GM10266 (cell line): ENCODE measurements around the gene NACC2.
"Not testable (repeated sequence)": the region's sequence is repeated elsewhere in the genome, so short reads cannot be mapped to it uniquely, and the experiment has no call there.

Source experiments
- DNase-seq: peaks from one replicate; pipeline ENCODE4 v3.0.0; 2012; ENCODE audit errors: extremely low spot score
- TF ChIP-seq, protein P1 (sequence below): IDR thresholded peaks from 2 replicates; pipeline ENCODE4 v1.5.1; 2012; ENCODE audit warnings: mild to moderate bottlenecking, low read depth; ENCODE audit not compliant: control insufficient read depth, insufficient read depth; ENCODE audit errors: missing control alignments

The NACC2 gene

DNA sequence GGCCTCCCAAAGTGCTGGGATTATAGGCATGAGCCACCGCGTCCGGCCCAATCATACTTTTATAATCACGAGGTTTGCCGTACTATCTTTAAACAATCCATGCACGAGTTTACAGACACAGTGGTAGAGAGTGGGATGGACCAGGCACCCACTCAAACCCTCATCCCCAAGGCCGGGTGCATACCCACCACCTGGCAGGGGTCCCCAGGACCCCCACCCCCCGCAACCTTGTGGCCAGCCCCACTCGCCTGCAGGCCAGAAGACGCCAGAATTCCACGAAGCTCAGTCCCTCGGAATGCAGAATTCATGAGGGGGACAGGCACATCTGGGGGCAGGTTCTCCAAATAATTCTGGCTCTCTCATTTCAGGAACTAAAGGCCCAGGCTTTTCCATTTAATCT is 17.1 kb downstream of the NACC2 start:
- DNase-seq, result no peak
- TF ChIP-seq, protein P1, sequence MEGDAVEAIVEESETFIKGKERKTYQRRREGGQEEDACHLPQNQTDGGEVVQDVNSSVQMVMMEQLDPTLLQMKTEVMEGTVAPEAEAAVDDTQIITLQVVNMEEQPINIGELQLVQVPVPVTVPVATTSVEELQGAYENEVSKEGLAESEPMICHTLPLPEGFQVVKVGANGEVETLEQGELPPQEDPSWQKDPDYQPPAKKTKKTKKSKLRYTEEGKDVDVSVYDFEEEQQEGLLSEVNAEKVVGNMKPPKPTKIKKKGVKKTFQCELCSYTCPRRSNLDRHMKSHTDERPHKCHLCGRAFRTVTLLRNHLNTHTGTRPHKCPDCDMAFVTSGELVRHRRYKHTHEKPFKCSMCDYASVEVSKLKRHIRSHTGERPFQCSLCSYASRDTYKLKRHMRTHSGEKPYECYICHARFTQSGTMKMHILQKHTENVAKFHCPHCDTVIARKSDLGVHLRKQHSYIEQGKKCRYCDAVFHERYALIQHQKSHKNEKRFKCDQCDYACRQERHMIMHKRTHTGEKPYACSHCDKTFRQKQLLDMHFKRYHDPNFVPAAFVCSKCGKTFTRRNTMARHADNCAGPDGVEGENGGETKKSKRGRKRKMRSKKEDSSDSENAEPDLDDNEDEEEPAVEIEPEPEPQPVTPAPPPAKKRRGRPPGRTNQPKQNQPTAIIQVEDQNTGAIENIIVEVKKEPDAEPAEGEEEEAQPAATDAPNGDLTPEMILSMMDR, result no peak

DNA sequence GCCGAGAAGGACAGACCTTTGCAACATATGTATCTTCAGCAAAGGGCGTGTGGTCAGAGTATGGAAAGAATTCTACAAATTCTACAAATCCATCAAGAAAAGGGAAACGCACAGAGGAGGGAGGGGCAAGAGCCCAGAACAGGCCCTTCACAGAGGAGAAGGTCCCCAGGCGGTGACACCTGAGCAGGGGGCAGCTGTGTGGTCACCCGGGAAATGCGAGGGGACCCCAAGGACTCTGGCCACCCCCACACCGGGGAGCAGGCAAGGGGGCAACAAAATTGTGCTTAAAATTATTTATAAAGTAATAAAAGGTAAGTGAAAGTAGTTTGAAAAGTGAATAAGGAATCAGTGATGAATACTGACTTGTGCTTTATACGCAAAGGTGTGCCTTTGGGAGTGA is 17.6 kb downstream of the NACC2 start:
- TF ChIP-seq, protein P1, result no peak
- DNase-seq, result no peak

DNA sequence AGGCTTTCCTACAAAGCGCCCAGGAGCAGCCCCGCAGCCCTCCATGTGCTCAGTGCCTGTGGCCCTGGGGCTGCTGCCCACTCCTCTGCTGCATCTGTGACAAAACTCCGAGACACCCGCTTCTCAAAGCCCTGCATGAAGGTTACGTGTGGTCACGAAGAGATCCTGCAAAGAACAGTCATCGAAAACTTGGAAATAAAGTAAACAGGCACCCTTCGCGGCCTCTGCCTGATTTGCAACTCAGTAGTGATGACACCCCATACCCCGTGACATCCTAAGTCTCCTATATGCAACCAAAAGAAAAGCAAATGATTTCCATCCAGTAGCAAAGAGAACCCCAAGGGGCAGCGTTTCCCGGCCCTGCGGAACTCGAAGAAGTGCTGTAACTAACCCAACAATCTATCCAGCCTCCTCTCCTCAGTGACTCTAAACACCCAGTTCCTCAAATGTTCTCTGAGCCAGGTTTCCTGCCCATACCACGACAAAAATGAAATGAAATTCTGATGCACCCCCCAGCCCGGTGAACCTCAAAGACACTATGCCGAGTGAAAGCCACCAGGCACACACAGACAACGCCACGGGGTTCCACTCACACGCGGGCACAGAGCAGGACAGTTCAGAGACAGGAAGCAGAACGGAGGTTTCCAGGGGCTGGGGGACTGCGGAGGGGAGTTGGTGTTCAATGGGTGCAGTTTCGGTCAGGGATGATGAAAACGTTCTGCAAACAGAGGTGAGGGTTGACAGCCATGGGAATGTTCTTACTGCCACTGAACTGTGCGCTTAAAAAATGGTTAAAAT is 19.0 kb downstream of the NACC2 start:
- TF ChIP-seq, protein P1, result no peak
- DNase-seq, result no peak

DNA sequence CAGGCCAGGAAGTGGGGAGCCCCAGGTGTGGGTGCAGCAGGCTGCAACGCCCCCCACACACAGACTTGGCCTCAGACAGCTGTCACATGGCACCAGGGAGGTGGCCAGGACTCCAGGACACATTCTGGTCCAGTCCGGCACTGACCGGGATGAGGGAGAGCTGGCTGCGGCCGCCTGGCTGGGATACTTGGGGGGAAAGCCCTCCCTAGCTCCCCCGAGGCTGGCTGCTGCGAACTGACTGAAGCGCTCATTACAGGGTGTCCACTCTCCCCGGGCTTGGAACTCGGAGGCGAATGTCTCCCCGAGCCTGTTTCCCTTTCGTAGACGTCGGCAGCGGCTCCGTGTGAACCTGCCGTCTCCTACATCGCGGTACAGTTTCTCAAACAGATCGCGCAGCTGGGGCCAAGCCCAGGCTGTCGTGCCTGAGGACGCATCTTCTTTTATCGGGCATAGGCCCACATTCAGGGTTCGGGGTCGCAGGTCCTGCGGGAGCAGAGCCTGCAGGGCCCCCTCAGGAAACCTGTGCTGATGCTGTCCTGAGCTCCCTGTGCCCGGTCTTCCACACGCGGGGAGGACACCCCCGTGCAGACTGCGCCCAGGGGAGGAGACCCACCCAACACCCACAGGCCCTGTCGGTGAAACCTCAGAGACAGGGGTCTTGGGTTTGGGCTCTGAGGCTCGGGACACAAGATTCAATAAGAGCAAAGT is 19.8 kb downstream of the NACC2 start:
- TF ChIP-seq, protein P1, result no peak

DNA sequence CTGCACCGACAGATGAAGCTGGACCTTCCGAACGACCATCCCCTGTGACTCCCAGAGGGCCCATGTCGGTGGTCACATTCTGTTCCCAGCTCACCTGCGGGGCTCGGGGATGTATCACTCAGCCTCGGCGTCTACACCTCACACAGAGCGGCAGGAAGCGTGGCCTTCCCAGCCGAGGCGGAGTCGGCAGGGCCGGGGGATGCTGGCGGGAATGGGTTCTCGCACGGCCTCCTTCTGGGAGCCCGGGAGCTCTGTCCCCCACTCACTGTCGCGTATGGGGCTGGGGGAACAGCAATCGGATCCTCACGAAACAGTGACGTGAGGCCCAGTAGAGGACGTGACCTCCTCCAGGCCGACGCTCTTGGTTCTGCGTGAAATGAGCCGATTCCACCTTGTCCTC is 20.4 kb downstream of the NACC2 start:
- TF ChIP-seq, protein P1, result no peak
- DNase-seq, result no peak

More for the DNA sequence above, 19.8 kb downstream of the NACC2 start:
- no peak for DNase-seq

DNA sequence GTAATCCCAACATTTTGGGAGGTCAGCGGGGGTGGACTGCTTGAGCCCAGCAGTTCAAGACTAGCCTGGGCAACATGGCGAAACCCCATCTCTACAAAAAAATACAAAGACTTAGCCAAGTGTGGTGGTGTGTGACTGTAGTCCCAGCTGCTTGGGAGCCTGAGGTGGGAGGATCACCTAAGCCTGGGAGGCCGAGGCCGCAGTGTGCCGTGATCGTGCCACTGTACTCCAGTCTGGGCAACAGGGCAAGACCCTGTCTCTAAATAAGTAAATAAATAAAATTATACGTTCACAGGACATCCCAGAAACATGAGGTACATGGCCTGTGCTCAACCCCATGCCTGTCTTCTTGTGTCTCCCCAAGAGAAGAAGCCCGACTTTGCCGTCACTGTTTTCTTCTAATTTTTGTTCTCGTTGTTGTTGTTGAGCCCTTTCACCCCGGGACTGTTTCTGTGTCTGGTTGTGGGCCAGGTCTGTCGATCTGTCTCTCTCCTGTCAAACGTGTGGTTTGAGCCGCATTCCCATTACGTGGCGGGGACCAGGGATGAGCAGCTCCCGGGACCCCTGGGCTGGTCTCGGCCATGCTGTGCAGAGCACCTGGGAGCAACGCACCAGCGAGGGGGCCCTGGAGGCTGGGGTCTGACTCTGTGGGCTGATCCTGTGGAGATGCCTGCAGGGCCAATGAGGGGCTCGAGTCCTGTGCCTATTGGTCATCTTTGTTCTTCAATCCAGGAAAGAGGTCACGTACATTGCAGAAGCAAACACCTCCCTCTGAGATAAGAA is 32.2 kb downstream of the NACC2 start:
- TF ChIP-seq, protein P1, result no peak
- DNase-seq, result no peak

DNA sequence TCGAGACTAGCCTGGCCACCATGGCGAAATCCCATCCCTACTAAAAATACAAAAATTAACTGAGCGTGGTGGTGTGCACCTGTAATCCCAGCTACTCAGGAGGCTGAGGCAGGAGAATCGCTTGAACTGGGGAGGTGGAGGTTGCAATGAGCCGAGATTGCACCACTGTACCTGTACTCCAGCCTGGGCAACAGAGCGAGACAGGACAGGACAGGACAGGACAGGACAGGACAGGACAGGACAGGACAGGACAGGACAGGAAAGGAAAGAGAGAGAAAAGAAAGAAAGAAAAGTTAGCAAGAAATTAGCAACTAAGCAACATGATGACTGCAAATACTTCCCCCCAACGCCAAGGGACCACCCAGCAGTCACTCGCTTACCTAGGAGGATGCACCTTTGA is 33.2 kb downstream of the NACC2 start:
- not testable (repeated sequence) for DNase-seq
